ENCODE data around the gene BATF3. TPM values are rescaled to one million over a fixed set of nuclear protein-coding genes. Genes with fewer than 3 reads are reported as not detected.
A peak's percentile ranks its signal among the peaks of the same experiment; 100 is the strongest.

BATF3 gene
- total RNA-seq, 1 donor = 0.36 TPM

DNA sequence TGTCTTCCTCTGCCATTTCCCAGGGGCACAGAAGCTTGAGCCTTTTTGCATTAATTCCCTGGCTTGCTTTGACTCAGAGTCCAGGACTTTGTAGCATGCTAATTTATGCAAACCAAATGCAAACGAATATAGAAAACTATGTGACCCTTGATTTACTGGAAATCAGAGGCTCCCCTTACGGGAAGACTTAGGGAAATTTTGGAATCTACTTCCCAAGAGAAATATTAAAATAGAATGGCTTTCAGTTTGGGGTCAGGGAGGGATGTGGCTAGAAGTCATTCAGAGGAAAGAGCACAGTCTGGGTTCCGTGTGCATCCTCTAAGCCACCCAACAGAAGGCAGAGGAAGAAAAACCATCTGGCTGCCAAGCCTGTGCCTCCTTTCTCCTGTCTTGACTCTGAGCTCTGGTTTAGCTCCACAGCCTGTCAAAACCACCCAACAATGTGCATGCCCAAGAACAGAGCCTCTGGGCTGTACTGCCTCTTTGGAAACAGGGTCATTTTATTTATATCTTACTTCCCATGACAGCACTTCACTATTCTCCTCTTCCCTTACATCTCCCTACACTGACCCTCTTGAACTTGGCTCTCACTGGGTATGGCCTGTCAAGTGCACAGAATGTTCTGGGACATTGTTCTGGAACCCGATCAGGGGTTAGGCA lies 61.0 kb downstream of the BATF3 start:
- TF ChIP-seq, protein P1, sequence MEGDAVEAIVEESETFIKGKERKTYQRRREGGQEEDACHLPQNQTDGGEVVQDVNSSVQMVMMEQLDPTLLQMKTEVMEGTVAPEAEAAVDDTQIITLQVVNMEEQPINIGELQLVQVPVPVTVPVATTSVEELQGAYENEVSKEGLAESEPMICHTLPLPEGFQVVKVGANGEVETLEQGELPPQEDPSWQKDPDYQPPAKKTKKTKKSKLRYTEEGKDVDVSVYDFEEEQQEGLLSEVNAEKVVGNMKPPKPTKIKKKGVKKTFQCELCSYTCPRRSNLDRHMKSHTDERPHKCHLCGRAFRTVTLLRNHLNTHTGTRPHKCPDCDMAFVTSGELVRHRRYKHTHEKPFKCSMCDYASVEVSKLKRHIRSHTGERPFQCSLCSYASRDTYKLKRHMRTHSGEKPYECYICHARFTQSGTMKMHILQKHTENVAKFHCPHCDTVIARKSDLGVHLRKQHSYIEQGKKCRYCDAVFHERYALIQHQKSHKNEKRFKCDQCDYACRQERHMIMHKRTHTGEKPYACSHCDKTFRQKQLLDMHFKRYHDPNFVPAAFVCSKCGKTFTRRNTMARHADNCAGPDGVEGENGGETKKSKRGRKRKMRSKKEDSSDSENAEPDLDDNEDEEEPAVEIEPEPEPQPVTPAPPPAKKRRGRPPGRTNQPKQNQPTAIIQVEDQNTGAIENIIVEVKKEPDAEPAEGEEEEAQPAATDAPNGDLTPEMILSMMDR (IDR thresholded peaks at IDR 0.05; ENCODE audit: extremely low read depth, low read depth, low read length) = no peak
- peak overlapping the region; percentile 55 for H3K4me3 ChIP-seq (ENCODE audit: insufficient read depth, low read length)

GRCh38 chr1:212637902-212638301 lies 61.7 kb downstream of the BATF3 start:
- peak; percentile 82 for DNase-seq (ENCODE audit: insufficient read length, low spot score, missing footprints)
- Histone ChIP-seq H3K4me3 (ENCODE audit: insufficient read depth, low read length) (peak overlapping the region; percentile 55), H3K4me2 (ENCODE audit: insufficient read depth, low read length) (peak overlapping the region; percentile 71), H4K20me1 (ENCODE audit: insufficient read depth, low read length) (no peaks in the 10 kb centered on the region), H3K27ac (ENCODE audit: low read depth, low read length) (peak overlapping the region; percentile 97), H2AFZ (ENCODE audit: low read length) (peak overlapping the region; percentile 33), H3K4me1 (ENCODE audit: insufficient read depth, low read length) (peaks cover 41% of the 10 kb centered on the region), H3K36me3 (ENCODE audit: insufficient read depth, low read length) (no peaks in the 10 kb centered on the region), H3K79me2 (ENCODE audit: insufficient read depth, low read length) (no peaks in the 10 kb centered on the region), H3K9me3 (ENCODE audit: low read depth, low read length) (no peaks in the 10 kb centered on the region), H3K27me3 (ENCODE audit: insufficient read depth, low read length) (no peaks in the 10 kb centered on the region)
- TF ChIP-seq, protein P1 (IDR thresholded peaks at IDR 0.05; ENCODE audit: extremely low read depth, low read depth, low read length) = no peak

More for the DNA sequence above, 61.0 kb downstream of the BATF3 start:
- Histone ChIP-seq H3K4me2 (ENCODE audit: insufficient read depth, low read length) (peak overlapping the region; percentile 71), H3K4me1 (ENCODE audit: insufficient read depth, low read length) (peaks cover 41% of the 10 kb centered on the region), H2AFZ (ENCODE audit: low read length) (no peak overlapping the region), H3K27ac (ENCODE audit: low read depth, low read length) (peak overlapping the region; percentile 97), H3K9me3 (ENCODE audit: low read depth, low read length) (no peaks in the 10 kb centered on the region), H3K27me3 (ENCODE audit: insufficient read depth, low read length) (no peaks in the 10 kb centered on the region), H3K79me2 (ENCODE audit: insufficient read depth, low read length) (no peaks in the 10 kb centered on the region), H4K20me1 (ENCODE audit: insufficient read depth, low read length) (no peaks in the 10 kb centered on the region), H3K36me3 (ENCODE audit: insufficient read depth, low read length) (no peaks in the 10 kb centered on the region)
- peak; percentile 25 for DNase-seq (ENCODE audit: insufficient read length, low spot score, missing footprints)

Other genes starting within 250 kb of the BATF3 start
- 3.2 and 3.6 TPM in 2 replicates for gene ATF3, start 91.1 kb downstream of the BATF3 start, total RNA-seq
- 28.2 and 29.8 TPM in 2 replicates for gene NSL1, start 91.9 kb upstream of the BATF3 start, total RNA-seq
- gene TATDN3, start 92.1 kb upstream of the BATF3 start, total RNA-seq = 14.1 and 18.3 TPM in 2 replicates
- not detected in 2 replicates for gene SPATA45, start 147.8 kb upstream of the BATF3 start, total RNA-seq
- 5.4 and 11.2 TPM in 2 replicates for gene FLVCR1, start 158.4 kb upstream of the BATF3 start, total RNA-seq